NCI-H2227 (cell line): Measurements from ENCODE around the gene ALG3.

Experiments
- DNase-seq: peaks from one replicate; lab custom pipeline; 2025; ENCODE audit not compliant: unreplicated experiment; lab: John Stamatoyannopoulos, UW

ALG3 gene

DNA sequence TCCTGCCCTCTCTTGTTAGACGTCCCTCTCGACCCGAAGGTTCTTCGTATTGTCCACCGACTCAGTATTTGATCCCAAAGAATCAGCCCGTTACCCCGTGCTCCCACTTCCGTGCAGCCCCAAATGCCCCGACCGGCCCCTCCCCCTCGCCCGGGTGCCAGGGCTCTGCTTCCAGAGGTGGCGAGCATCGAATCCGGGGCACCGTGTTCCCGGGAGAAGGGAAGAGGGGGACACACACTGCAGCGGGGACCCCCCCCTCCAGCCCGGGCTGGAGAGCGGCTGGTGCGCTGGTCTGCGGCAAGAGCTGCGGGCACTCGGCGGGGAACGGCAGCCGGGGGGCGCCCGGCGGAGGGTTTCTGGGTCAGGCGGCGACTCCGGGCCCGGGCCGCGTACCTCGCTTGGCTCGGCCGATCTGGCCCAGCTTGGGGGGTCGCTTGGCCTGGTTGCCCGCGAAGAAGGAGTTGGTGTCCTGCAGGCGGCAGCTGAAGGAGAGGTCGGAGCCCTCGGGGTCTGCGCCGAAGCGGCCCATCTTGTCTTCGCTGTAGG is 12.0 kb upstream of the ALG3 start:
- DNase-seq = peak; percentile 61

DNA sequence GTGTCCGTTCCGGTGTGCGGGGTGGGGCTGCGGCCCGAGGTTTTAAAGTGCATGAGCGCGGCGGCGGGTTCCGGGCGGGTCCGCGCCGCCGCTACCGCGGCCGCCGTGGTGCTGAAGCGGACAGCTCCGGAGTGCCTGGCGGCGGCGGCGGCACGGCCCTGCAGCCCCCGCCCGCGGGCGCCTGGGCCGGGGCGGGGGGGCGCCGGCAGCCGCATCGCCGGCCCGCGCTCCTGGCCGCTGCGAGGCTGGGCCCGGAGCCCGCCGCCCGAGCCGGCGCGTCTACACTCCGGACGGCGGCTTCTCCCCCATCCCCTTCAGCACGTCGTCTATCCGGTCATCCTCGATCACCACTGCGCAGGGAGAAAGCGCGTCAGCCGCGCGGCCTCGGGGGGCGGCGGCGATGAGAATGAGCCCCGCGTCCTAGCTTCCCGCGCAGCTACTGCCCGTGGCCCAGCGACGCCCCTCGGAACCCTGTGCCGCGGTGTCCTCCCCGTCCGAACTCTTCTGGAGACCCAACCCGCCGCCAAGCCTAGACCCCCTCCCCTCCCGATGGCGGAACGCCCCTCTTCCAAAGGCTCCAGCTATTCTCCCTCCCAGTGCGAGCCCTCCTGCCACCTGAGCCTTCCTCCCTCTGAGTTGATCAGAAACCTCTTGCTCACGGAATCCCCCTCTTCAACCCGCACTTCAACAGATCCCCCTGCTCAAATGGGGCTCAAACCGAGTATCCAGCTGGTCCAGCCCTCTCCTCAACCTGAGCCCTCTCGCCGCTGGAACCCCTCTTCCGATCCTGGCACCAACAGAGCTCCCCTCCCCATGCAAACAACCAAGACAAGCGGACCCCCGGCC is 11.3 kb upstream of the ALG3 start:
- peak; percentile 46 for DNase-seq

DNA sequence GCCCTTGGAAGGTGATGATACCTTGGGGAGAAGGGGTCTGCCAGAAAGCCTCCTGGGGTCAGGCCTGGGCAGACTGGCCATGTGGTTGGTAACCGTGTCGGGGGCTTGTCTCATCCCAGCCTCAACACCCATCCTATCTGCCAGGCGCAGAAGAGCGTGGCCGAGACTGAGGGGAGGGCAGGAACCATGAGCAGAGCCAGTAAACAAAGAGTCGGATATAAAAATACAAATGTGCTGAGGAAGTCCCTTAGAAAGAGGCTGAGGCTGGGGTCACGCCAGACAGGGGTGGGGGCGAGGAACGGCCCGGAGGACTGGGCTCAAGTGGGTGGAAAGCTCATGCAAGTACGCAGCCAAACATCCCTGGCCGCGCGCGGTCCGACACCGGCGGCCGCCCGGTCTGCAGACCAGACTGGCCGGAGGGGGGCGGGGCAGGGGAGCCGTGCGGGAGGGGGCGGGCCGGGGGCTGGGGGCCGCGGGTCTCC is 10.7 kb upstream of the ALG3 start:
- DNase-seq = no peak

DNA sequence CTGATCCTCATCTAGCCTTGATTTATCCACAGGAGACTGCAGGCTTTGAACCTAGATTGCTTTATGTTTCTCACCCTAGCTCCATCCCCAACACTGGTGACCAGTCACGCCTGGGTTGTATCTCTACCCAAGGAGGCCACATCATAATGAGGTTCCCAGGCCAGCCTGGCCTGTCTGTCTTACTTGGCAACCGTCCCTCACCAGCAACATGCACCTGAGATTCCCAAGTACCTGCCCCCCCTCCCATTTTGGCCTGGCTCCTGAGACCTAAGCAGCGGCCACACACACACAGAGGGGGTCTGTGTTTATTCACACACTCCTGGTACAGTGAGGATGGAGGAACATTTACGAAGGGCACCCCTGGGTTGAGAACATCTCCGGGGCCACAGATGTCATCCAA is 10.2 kb upstream of the ALG3 start:
- DNase-seq = no peak

DNA sequence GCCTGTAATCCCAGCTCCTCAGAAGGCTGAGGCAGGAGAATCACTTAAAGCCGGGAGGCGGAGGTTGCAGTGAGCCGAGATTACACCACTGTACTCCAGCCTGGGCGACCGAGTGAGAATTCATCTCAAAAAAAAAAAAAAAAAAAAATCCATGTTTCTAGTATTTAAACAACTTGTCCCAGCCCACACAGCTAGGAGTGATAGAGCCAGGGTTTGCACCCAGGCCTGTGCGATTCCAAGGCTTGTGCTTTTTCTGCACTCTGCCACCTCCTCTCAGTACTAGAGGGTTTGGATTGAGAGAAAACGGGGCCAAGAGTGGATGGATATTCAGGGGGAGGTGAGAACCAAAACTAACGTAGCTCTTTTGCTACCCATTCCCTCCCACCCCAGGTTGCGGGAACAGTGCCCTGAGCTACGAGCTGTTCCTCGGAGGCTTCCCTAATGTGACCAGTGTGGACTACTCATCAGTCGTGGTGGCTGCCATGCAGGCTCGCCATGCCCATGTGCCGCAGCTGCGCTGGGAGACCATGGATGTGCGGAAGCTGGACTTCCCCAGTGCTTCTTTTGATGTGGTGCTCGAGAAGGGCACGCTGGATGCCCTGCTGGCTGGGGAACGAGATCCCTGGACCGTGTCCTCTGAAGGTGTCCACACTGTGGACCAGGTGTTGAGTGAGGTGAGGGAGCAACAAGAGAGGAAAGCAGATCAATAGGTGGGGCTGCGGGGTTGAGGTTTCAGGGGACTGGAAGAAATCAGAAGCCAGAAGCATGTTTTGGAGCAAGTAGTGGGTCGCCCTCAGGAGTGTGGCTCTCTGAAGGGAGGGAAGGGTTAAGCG is 8.5 kb upstream of the ALG3 start:
- no peak for DNase-seq

DNA sequence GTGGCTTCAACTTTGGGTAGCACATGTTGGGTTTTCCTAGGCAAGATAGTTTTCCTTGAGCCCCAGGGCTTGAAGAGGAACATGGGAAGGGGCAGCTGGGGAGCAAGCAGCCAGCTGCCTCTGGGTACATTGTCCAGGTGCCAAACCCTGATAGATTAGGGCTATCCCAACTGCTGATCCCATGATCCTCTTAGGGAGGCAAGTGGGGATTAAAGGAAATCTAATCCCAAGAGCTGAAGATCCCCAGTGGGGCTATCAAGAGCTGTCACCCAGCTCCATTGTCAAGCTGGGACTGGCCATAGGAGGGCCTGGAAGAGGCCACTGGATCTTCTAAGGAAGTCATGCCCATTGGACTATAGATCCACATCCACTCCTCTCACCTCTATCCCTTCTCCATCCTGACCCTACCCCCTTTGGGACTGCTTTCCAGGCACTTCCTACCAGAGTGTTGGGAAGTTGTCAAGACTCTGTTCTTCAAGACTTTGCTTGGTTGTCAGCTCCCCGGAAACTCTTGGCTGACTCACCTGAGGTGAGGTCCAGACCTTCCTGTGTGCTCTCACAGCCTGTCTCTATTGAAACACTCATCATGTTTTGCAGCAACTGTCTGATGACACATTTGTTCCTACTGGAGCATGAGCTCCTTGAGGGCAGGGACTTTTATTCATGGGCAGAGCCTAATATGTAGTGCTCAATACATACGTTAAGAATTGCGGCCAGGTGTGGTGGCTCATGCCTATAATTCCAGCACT is 6.7 kb upstream of the ALG3 start:
- DNase-seq = no peak

DNA sequence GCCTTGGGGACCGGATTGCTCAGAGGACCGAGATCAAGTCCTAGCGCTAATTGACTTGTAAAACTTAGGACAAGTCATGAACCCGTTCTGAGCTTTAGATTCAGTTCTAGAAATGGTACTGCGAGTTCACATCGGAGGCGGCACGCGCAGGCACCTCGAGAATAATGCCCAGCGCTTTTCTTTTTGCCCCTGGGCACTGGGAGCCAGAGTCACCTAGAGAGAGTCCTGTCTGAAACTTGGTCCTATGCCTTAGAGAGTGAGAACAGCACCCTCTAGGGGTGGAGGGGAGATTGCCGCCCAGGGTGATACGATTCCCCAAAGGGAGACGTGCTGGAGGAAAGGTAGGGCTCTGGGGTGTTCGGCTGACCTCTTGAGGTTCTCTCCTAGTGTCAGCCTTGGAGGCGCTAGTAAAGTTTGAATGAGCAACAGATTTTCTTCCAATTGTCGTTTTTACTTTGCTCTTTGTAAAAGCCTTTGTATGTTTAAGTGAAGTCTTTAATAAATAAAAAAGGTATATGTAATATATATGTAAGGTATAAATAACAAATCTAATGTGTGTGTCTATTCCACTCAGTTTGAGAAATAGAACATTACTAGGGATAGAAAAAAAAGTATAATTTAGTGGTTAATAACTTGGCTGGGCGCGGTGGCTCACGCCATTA is 1.5 kb upstream of the ALG3 start:
- DNase-seq = peak; percentile 92

DNA sequence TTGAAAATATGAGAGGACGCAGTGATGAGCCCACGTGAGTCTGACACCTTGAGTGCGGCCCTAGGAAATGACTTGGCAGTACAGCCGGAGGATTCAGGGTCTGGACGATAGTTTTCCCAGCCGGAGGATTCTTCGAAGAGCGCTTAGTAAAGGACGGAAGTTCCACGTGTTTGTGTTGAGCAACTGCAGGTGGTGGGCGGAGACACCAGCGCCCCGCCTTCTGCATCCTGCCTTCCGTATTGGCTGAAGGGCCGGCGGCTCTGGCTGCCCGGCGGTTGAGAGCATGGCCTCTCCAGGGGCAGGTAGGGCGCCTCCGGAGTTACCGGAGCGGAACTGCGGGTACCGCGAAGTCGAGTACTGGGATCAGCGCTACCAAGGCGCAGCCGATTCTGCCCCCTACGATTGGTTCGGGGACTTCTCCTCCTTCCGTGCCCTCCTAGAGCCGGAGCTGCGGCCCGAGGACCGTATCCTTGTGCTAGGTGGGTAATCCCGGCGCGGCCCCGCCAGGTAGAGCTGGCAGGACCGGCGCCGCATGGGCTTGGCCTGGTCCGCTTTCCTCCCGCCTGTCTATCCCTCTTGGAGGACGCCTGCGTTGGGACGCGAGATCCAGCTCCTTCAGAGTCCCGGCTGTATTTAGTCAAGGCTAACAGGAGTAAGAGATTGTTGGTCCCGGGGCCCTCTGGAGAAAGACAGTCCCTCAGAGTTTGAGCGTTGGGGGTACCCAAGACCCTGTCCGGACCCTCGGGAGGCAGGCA is 827 bp upstream of the ALG3 start, which contains the start of gene EEF1AKMT4:
EEF1AKMT4 (plus strand) TSS at position 261 of the 755 bp plus-strand sequence; CDS start at position 284, 23 bp downstream.
- DNase-seq = peak; percentile 98

DNA sequence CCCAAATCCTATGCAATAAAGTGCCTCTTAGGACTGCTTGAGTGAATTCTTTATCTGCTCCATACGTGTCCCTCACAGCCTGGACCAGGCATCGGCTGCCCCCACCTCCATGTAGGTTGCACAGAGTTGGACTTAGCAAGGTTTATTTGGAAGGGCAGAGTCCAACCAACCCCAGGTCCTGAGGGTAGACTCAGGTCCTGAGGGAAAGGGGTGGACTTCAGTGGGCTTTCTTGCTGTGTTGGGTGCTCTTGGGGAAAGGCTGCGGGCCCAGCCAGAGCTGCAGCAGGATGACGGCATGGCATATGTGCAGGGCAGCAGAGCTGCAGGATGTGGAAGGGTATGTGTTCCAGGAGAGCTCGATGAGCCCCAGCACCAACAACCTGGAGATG is 6.5 kb downstream of the ALG3 start:
- DNase-seq = no peak

DNA sequence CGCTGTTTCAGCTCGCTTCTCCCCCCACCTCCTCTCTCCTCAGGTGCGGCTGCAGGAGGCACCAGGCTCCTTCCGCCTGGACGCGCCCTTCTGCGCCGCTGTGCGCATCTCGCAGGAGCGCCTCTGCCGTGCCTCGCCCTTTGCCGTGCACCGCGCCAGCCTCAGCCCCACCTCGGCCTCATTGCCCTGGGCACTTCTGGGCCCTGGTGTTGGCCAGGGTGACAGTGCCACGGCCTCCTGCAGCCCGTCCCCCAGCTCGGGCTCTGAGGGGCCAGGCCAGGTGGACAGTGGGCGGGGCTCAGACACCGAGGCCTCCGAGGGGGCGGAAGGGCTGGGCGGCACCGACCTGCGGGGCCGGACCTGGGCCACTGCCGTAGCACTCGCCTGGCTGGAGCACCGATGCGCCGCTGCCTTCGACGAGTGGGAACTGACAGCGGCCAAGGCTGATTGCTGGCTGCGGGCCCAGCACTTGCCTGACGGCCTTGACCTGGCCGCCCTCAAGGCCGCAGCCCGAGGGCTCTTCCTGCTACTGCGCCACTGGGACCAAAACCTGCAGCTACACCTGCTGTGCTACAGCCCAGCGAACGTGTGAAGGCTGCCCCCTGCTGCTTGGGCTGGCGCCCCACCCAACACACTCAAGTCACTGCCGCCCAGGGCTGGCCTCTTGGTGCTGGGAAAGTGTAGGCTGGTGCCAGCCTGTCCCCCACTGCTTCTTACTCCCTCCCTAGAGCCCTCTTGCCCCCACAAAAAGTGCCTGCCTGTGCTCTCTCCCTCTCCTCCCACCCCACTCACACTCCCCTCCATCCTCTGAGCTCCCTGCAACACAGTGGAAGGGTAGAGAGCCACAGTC is 7.1 kb downstream of the ALG3 start:
- DNase-seq = no peak

DNA sequence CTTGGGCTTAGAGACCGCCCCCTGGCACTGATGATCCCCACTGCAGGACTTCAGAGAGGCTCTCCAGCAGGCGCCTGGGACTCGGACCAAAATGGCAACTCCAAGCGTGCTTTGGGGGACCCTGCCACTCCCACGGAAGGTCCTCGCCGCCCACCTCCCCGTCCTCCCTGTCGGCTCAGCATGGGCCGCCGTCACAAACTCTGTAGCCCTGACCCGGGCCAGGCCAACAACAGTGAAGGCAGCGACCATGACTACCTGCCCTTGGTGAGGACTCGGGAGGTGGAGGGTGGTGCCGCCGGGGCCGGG is 7.7 kb downstream of the ALG3 start:
- no peak for DNase-seq

DNA sequence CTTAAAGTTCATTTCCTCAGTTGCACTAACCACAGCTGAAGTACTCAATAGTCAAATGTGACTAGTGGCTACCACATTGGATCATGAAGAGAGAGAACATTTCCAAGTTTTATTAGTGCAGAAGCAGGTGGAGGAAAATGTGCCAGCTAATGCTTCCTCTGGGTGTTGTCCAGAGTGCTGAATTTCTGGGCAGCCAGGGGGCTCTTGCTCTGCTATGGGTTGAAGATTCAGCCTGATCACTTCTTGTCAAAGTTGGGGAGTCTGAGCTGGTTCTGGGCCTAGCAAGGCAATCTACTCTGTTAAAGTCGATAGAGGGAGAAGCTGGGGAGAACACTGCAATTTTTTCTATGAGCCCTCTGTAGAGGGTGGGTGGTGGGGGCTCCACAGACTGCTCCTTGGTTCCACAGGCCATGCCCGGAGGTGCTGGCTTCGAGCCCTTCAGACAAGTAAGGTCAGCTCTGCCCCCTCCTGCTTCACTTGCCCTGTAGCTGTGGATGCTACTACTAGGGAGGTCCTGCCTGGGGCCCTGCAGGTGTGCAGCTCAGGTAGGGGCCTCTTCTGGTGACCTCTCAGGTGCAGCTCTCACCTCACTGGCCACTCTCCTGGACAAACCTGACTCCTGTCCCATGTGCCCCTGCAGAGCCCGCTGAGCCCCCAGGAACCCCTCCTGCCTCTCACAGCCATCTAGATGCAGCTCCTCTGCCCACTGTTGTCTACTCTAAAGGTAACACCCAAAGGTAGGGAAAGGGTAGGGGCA is 8.2 kb downstream of the ALG3 start:
- DNase-seq = no peak

DNA sequence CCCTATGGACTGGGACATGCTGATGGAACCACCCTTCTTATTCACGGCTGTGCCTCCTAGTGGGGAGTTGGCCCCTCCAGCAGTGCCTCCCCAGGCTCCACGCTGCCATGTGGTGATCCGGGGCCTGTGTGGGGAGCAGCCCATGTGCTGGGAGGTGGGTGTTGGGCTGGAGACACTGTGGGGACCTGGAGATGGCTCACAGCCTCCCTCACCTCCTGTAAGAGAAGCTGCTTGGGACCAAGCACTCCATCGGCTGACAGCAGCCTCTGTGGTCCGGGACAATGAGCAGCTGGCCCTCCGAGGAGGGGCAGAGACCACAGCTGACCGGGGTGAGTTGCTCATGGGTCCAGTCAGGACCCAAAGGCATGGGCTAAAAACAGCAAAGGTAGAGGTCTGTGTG is 9.1 kb downstream of the ALG3 start:
- DNase-seq = no peak

DNA sequence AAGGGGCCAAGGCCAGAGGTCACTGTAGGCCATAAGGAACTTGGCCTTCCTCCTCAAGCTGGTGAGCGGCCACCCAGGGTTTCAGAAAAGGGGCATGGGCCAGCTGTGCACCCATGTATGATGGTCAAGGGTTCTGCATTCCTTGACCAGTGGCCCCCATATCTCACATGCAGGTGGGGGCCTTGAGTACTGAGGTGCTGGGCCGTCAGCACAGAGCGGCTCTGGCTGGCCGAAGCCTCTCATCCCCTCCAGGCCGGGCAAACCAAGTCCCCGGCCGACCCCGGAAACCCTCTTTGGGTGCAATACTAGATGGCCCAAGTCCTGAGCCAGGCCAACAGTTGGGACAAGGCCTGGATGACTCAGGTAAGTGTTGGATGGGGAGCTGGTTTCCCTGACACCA is 9.5 kb downstream of the ALG3 start:
- no peak for DNase-seq

DNA sequence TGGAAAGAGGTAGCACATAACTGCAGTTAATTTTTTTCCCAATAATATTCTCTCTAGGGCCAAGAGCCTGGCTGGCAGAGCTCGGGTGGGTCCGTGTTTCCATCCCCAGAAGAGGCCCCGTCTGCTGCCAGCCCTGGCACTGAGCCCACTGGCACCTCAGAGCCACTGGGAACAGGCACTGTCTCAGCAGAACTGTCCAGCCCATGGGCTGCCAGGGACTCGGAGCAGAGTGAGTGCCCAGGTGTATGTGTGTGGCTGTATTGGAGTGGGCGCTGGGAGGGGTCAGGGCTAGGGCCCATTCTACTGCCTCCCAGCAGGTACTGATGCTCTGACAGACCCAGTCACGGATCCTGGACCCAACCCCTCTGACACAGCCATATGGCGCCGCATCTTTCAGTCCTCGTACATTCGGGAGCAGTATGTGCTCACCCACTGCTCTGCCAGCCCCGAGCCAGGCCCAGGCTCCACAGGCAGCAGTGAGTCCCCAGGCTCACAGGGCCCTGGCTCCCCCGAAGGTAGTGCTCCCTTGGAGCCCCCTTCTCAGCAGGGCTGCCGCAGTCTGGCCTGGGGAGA is 10.4 kb downstream of the ALG3 start:
- DNase-seq = no peak

DNA sequence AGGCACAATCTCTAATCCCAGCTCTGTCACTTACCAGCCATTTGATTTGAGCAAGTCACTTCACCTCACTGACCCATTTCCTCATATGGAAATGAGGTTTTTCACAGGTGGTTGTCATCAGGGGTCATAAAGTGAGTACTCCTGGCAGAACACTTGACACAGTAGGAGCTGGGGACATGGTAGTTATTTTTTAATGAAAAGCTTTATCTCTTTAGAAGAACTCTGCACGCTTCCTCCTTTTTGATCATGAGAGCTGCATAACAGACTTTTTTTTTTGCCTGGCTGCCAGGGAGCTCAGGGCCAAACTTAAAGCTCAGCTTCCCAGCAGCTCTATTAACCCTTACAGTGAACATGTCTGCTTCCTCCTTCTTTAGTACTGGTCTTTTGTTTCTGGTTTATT is 11.0 kb downstream of the ALG3 start:
- no peak for DNase-seq

DNA sequence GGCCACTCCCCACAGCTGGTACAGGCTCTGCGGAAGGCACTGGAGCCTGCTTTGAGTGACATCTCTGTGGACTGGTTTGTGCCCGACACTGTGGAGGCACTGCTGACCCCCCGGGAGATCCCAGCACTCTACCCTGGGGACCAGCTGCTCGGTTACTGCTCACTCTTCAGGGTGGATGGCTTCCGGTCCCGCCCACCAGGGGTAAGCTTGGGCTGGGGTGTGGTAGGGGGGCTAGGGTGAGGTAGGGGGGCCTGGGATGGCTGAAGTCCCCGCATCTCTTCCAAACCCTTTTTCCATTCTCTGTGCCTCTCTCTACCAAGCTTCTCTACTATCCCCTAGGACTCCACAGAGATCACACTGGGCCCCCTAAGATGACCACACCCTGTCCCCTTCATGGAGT is 11.6 kb downstream of the ALG3 start:
- no peak for DNase-seq

DNA sequence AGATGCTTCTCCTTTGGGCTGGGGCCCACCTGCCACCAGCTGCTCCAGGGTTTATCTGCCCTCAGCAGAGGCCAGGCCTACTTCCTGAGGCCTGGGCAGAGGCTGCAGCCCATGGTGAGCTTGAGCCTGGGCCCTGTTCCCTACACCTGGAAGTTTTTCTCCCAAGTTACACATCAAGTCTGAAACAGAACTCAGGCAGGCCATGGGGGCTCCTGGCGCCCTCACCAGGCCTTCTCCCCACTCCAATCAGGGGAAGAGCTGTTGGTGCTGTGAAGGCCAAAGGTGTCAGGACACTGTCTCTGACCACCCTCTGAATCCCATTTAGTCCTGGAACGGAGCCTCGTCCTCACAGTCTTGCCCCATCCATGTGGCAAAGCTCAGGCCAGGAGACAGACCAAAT is 12.1 kb downstream of the ALG3 start:
- no peak for DNase-seq
